ENCODE data around the gene TTN. TPM values are rescaled to one million over a fixed set of nuclear protein-coding genes. Genes with fewer than 3 reads are reported as not detected.
A peak's percentile ranks its signal among the peaks of the same experiment; 100 is the strongest.

TTN gene
- total RNA-seq, 1 donor from 2014 or later: 0.05 TPM

DNA sequence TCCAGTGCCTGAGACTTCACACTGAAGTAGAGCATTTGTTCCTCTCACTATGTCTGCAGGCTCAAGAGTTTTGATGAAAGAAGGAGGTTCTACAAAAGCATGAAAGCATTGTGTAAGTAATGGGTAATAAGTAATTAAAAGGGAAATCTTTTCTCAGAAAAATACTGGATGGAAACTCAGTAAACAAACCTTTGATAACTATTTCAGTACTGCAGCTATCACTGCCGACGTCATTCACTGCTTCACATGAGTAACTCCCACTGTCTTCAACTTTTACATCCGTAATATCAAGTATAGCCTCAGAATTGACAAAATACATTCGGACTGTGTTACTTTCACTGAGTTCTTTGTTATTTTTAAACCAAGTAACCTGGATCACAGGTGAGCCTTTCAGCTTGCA, 72.7 kb downstream of the TTN start:
- DNase-seq (ENCODE audit: low read depth): no peak

DNA sequence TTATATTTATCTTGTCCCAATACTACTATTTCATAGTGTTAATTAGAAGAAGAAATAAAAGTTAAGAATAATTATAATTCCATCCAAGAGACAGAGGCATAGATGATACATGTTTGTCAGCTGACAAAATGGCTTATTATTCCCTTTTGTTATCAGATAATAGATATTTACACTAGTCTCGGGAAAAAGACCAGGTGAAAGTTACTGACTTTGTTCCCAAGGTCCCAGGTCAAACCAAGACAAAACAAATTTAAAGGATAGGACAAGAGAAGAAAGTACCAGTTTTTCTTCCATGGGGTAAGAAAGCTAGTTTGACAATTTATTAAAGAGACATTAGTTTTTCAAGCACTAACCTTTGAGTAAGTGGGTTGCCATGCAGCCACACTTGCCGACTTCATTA, 73.2 kb downstream of the TTN start:
- DNase-seq (ENCODE audit: low read depth): no peak

DNA sequence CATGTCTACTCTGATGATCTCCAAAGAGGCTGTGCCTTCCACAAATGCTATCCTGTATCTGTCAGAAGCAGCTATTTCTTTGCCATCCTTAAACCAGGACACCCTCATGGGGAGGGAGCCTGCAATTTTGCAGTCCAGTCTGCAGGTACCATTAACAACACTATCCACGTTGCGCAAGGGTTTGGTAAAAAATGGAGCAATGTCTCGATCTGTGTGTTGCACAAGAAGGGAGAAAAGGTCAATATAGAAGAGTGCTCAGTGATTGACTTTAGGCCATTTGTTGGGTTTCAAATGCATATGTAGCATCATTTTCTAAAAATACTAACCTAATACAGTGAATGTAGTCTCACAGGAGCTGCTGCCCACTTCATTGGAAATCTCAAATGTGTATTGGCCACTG, 74.3 kb downstream of the TTN start:
- DNase-seq (ENCODE audit: low read depth): no peak

DNA sequence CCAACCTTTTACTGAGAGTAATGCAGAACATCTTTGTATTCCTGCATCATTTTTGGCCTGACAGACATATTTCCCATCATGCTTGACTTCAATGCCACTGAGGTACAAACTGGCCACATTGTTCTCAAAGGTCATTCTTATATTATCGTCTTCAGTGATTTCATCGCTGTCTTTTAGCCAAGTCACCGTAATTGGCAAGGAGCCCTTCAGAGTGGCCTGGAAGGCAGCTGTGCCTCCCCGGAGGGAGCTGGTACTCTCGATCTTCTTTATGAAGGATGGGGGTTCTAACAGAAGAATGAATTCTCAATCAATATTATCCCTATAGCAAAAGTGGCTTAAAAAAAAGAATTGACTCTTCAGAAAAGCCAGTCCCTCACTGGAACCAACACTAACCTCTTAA, 75.9 kb downstream of the TTN start:
- DNase-seq (ENCODE audit: low read depth): no peak

DNA sequence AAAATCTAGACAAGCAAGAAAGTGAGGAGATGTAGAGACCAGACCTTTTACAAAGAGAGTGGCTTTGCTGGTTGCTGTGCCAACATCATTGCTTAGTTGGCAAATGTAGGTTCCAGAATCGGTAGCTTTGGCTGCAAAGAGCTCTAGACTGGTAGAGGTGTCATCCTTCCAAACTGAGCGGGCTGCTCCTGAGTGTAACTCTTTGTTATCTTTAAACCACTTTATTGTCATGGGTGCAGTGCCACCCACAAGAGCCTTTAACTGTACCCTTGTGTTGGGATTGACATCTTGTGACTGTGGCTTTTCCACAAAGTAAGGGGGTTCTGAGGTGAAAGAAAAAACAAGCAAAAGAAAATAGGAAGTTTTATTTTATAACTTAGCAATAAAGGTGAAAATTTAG, 77.2 kb downstream of the TTN start:
- no peak for DNase-seq (ENCODE audit: low read depth)

DNA sequence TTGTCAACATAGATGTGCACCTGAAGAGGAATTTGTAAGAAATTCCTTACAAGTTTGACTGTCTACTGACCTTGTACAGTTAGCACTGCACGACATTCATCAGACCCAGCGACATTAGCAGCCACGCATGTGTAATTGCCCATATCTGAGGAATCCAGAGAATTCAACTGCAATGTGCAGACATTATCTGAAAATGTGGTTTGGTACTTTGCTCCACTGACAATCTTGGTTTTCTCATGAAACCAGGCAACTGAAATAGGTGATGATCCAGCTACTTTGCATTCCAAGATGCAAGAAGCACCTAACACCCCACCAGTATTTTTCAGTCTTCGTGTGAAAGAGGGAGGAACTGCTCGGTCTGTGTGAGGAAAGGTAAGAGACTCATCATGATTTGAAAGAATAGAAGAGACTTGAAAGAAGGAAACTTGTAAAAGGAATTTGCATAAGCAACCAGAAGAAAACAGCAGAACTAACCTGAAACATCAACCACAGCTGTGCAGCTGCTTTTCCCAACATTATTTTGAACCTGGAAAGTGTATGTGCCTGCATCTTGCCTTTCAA, 83.4 kb downstream of the TTN start:
- no peak for DNase-seq (ENCODE audit: low read depth)

DNA sequence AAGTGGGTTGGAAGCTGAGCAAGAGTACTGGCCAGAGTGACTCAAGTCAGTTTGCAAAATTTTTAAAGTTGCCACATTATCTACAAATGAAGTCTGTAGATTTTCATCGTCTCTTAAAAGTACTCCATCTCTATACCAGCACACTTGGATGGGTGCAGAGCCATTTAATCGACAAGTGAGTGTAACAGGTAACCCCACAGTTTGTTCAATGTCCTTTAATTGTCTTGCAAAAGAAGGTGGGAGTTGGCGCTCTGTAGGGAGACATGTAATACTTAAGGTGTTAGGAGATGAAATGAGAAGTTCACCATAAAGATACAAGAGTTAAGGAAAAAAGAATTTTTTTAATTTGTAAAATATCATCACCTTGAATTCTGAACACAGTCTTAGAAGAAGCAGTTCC, 84.9 kb downstream of the TTN start:
- no peak for DNase-seq (ENCODE audit: low read depth)

DNA sequence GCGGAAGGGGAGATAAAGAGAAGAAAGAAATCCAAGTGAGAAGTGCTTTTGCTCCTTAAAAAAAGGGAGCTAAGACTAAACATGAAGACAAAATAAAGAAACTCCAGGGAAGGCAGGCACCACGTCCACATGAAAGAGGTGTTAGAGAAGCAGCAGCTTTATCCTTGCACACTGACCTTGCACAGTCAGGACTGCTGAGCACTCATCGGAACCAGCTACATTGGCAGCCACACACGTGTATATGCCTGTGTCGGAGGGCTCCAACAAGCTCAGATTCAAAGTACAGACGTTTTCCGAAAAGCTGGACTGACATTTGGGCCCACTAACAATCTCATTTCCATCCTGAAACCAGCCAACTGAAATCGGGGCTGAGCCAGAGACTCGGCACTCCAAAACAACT, 88.2 kb downstream of the TTN start:
- no peak for DNase-seq (ENCODE audit: low read depth)

DNA sequence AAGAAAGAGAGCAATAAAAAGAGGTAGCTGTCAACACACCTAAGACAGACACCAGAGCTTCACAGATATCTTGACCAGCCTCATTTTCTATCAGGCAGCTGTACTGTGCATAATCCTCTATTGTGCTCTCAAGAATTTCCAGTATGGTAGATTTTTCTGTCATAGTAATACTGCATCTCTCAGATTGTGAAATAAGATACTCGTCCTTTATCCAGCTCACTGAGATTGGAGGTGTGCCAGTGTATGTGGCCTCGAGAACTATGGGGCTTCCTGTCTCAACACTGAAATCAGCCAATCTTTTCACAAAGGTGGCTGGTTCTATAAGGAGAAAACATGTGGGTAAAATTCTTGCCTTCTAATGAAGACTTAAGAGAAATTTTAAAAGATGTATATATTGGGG, 88.9 kb downstream of the TTN start:
- DNase-seq (ENCODE audit: low read depth): no peak

DNA sequence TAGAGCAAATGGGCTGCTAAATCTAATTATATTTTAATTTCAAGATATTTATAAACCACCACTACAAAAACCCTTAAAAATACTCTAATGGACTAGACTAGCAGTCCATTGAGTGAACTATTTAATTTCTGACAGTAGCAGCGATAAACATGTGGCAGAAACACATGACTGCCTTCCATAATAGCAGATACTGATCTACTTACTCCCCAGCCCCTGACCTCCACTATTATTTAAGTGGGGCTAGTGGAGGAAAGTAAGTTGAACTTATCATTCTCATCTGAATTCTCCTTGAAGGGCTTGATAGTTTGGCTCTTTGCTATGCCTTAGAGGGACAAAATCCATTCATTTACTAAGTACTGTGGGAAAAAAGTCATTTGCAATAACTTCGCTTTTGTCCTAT, 90.8 kb downstream of the TTN start:
- DNase-seq (ENCODE audit: low read depth): no peak

DNA sequence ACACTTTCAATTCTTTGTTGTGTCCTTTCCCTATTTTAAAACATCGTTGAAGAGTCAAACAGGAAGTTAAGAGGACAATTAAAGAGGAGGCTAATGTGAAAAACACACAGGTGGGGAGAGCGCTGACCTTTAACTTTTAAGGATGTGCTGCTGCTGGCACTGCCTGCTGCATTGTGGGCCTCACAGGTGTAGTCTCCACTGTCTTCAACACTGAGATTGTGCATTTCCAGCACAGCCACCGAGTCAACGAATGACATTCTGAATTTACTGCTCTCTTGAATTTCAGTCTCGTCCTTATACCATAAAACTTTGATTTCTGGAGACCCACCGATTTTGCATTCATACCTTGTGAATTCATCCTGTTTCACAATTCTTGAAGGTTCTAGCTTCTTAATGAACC, 91.9 kb downstream of the TTN start:
- no peak for DNase-seq (ENCODE audit: low read depth)

DNA sequence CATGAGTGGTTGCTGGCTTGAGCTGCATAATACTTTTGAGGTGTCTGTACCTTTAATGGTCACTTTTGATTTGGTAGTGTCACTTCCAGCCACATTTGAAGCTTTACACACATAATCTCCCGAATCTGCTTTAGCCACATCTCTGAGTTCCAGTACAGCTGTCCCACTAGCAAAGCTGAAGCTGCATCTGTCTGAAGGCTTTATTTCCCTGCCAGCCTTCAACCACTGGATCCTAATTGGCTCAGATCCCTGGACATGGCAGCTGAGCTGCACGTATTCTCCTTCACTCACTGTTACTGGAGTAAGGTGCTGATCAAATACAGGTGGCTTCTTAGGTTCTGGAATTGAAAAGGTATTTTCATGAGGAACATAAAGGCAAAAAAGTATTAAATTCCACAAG, 99.7 kb downstream of the TTN start:
- no peak for DNase-seq (ENCODE audit: low read depth)

DNA sequence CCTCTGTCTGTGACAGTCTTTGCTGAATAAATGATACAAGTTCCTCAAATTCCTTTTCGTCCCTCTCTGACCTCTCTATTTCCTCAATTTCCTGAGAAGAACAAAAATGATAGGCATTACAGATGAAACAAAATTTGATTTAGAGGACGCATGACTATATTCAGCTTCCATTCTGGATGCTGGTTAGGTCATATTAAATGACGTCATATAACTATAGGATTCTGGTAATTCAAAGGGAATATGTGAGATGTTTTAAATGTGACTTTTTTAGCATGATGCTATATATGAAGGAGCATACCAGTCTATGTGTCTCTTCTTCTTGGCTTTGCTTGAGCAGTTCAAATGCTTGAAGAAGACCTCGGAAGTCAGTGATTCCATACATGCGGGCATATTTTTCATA, 102.3 kb downstream of the TTN start:
- DNase-seq (ENCODE audit: low read depth): no peak

DNA sequence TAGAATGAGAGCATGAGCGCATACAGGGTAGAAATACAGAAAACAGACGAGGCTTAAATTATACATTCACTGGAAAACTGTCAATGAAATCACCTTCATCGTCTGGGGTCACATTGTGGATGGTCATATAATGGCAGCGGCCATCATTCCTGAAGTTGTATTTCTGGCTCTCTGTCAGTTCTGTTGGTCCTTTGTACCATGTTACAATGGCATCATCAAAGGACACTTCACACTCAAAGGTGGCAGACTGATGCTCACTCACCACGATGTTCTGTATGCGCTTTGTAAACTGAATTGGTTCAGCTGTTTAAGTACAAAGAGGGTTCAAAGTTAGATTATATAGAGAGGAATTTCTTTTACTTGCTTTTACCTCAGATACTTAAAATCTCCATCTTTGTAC, 104.9 kb downstream of the TTN start:
- no peak for DNase-seq (ENCODE audit: low read depth)

DNA sequence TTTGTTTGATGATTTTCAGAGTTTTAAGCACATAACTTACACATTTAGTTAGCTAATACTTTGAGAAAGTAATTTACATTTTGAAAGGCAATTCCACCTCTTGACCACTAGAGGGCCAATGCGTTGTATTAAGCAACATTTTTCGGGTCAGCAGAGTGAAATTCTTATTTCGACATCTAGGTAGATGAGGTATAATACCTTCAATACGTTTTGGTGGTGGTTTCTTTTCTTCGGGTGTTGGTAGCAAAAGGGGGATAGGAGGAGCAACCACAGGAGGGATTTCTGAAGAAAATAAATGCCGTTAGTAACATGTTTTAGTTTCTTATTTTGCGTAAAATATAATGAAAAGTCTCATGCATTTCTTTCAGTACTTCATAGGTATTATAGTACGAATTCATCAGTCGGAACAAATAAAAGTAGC, 106.3 kb downstream of the TTN start:
- peak; percentile 36 for DNase-seq (ENCODE audit: low read depth)

DNA sequence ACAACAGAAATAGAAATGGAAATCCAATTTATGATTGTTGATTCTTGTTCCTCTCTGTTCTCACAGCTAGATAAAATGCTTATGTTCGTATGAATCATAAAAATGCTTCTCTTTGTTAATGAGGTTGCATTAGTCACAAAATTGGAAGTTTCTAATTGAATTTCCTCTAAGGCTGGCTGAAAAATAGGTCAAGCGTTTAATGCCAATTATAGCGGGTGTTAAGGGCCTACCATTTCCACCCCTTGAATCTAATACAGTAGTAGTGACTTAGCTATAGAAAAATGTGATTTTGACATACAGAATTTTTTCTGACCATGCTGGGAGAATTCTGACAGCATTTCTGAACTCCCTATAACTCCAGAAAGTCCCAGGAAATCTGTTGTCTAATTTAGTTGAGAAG, 107.1 kb downstream of the TTN start:
- DNase-seq (ENCODE audit: low read depth): peak; percentile 16

DNA sequence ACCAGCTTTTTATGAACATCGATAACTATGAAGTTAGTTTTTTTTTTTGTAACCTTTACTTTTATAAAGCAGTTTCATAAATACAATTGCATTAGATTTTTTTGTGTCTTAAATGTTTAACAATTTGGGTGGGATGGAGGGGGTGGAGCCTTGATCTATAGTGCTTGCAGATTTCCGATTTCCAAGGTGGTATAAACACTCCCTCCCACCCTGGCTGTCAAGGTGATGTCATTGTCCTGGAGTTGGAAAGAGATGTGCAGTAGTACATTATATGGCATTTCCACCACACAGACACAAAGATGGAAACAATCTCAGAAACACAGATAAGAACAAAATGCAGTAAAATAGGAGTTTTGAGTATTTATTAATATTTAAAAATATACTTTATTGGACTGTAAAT, 114.4 kb downstream of the TTN start:
- DNase-seq (ENCODE audit: low read depth): no peak

DNA sequence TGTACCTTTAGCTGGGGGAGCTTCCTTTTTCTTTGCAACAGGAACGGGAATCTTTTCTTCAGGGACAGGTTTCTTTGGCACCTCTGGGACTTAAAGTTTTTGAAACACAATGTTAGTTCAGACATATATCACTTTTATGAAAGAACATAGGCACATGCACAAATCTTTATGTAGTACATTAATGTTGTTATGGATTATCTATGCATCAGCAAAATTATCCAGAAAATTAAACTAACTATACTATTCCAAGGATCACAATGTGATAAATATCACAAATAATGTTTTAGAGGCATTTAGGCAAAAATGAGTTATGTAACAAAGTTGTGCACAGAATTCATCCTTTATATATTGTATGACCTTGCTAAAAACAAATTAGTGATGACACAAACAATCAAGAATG, 117.4 kb downstream of the TTN start:
- DNase-seq (ENCODE audit: low read depth): no peak

DNA sequence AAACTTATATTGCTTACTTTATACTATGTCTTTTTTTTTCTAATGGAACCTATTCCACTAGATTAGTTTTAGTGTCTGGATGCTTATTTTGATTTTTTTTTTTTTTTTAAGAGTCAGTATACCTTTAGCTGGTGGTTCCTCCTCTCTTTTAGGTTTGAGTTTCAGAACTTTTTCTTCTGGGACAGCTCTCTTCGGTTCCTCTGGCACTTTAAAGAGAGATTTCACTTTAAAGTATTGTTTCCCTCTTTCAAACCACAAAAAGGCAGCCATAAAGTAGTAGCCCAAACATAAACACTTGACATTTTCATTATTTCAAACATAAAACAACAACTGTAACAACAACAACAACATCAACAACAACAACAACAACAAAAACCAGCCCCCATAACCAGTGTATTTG, 123.3 kb downstream of the TTN start:
- no peak for DNase-seq (ENCODE audit: low read depth)

DNA sequence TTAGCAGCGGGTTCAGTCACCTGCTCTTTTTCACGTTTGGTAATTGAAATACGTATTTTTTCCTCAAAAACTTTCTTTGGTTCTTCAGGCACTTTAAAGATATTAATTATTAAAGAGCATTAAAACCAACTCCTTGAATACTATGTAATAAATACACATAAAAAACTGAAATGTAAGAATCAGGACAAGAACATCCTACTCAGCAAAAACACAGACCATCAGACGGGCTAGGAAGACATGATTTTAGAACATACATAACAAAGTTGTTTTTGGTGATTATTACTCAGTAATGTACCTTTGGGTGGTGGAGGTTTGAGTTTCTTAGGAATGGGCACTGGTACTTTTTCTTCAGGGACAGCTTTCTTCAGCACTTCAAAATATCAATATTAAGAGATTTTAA, 126.1 kb downstream of the TTN start:
- no peak for DNase-seq (ENCODE audit: low read depth)

DNA sequence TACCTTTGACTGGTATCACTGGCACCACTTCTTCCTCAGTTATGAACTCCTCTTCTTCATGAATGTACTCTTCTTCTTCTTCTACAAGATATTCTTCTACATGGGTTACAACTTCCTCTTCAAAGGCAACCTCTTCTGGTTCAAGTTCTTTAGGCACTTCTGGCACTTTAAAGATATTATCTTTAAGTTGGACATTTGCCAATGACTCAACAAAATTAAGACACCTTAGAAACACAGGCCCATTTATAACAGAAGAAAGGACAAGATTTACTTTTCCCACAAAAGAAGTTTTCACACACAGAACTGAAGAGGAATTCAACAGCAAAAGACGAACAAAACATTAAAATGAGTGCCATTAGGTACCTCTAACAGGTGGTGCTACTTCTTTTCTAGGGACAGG, 127.3 kb downstream of the TTN start:
- DNase-seq (ENCODE audit: low read depth): no peak

DNA sequence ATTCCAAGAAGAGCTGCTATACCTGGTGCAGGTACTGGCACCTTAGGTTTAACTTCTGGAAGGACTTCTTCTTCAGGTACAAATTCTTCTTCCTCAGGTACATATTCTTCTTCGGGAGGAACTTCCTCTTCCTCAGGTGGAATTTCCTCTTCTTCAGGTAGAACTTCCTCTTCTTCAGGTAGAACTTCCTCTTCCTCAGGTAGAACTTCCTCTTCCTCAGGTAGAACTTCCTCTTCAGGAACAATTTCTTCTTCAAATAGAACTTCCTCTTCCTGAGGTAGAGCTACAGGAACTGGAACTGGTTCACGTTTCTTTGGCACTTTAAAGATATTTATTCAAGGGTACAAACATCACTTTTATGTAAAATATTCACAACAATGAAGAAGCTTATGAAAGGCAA, 129.6 kb downstream of the TTN start:
- no peak for DNase-seq (ENCODE audit: low read depth)

DNA sequence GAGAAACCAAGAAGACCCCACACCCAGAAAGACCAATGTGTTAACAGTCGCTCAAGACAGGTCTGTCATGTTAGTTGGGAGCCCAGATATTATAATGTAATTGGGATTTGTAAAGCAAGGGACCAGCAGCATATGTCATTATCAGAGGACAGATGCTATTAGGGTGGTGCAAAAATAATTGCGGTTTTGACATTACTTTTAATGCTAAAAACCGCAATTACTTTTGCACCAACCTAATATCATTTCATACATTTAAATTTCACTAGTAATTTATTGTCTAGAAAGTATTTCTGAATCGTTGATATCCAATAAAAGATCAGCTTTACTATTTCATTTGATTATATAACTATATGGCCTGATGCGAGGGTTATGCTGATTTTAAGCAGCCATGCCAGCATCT, 131.2 kb downstream of the TTN start:
- DNase-seq (ENCODE audit: low read depth): no peak

DNA sequence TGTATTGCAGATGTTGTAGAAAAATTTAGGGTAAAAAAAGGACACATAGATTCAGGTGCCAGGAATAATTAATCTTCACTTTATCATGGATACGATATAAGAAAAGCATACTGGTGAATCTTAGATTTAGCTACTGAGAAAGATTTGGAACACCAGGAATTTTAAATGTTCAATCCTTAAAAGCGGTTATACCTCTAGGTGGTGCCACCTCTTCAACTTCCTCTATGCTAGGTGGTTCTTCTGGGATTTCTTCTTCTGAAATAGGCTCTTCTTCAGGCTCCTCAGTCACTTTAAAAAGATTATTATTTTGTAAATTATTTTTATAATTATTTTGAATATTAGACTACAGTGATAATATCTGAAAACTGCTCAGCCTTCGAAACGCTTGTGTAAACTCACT, 133.1 kb downstream of the TTN start:
- no peak for DNase-seq (ENCODE audit: low read depth)

DNA sequence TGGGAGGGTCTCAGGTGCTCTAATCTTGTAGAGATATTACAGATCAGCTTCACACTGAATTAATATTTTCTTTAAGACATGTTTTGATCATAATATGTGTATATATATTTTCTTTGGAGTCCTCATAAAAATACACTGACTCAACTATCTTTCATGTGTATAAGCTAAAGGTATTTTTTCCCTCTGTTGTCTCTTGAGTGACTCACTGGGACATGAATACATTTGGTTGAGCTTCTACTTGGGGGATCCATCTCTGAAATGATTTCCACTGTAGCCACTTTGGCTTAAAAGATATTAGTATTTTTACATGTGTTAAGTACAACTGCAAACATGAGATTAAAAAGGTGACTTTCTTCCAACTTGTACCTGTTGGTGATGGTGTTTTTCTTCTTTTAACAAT, 140.8 kb downstream of the TTN start:
- no peak for DNase-seq (ENCODE audit: low read depth)

Data from renal cortical epithelial cell (primary cell).